ENCODE results near the gene MISP3.
A peak's percentile ranks its signal among the peaks of the same experiment; 100 is the strongest.

Gene MISP3

GRCh38 chr19:14081797-14082674, 9.4 kb downstream of the MISP3 start:
- H3K4me3 ChIP-seq (replicated peaks; ENCODE audit: low read depth, low read length): peak overlapping the region; percentile 80
- no peak for DNase-seq (ENCODE audit: extremely low read depth, low read depth)
- TF ChIP-seq CTCF (IDR thresholded peaks at IDR 0.05; ENCODE audit: low read depth, low read length, missing control alignments): no peak

GRCh38 chr19:14082675-14082960, 10.0 kb downstream of the MISP3 start:
- no peak for TF ChIP-seq CTCF (IDR thresholded peaks at IDR 0.05; ENCODE audit: low read depth, low read length, missing control alignments)
- no peak for DNase-seq (ENCODE audit: extremely low read depth, low read depth)
- no peak overlapping the region for H3K4me3 ChIP-seq (replicated peaks; ENCODE audit: low read depth, low read length)

- no peak for DNase-seq (ENCODE audit: extremely low read depth, low read depth)
- no peak for TF ChIP-seq CTCF (IDR thresholded peaks at IDR 0.05; ENCODE audit: low read depth, low read length, missing control alignments)
- H3K4me3 ChIP-seq (replicated peaks; ENCODE audit: low read depth, low read length): no peak within 1 kb of the TSS
Measured at GRCh38 chr19:14085309-14085995, 12.9 kb downstream of the MISP3 start, which contains the start of gene C19orf67. C19orf67 (minus strand) TSS chr19:14085783; CDS start chr19:14085627, 156 bp downstream.

GRCh38 chr19:14086098-14086497, 13.5 kb downstream of the MISP3 start:
- no peak for TF ChIP-seq CTCF (IDR thresholded peaks at IDR 0.05; ENCODE audit: low read depth, low read length, missing control alignments)
- H3K4me3 ChIP-seq (replicated peaks; ENCODE audit: low read depth, low read length): no peak overlapping the region
- DNase-seq (ENCODE audit: extremely low read depth, low read depth): no peak

- peak overlapping the region; percentile 47 for H3K4me3 ChIP-seq (replicated peaks; ENCODE audit: low read depth, low read length)
- DNase-seq (ENCODE audit: extremely low read depth, low read depth): no peak
Measured at GRCh38 chr19:14088634-14089411, 16.2 kb downstream of the MISP3 start.

GRCh38 chr19:14089412-14089661, 16.8 kb downstream of the MISP3 start:
- DNase-seq (ENCODE audit: extremely low read depth, low read depth): no peak
- peak; percentile 12 for TF ChIP-seq CTCF (IDR thresholded peaks at IDR 0.05; ENCODE audit: low read depth, low read length, missing control alignments)
- peak overlapping the region; percentile 47 for H3K4me3 ChIP-seq (replicated peaks; ENCODE audit: low read depth, low read length)

More at GRCh38 chr19:14088634-14089411, 16.2 kb downstream of the MISP3 start:
- no peak for TF ChIP-seq CTCF (IDR thresholded peaks at IDR 0.05; ENCODE audit: low read depth, low read length, missing control alignments)
